ENCODE data around the gene MAML3. TPM values are rescaled to one million over a fixed set of nuclear protein-coding genes. Genes with fewer than 3 reads are reported as not detected.
A peak's percentile ranks its signal among the peaks of the same experiment; 100 is the strongest.

MAML3 gene
- total and polyA plus RNA-seq, 2 experiments from 2014 or later, result 1.7 to 6.5 TPM

- TF ChIP-seq ZNF331 (CRISPR knock-in tag; IDR thresholded peaks at IDR 0.05; ENCODE audit: low read depth) (no peak), ETS1 (IDR thresholded peaks at IDR 0.05) (no peak), NANOG (IDR thresholded peaks at IDR 0.05; ENCODE audit: borderline replicate concordance) (no peak), POLR2AphosphoS5 (IDR thresholded peaks at IDR 0.05; ENCODE audit: low read depth) (no peak), STAT1 (IDR thresholded peaks at IDR 0.05; ENCODE audit: unreplicated experiment) (no peak), JUNB (IDR thresholded peaks at IDR 0.05; ENCODE audit: unreplicated experiment) (no peak)
These were observed 471.2 kb downstream of the MAML3 start (continued) for GRCh38 chr4:139682741-139683151.

GRCh38 chr4:139682309-139682708 lies 471.7 kb downstream of the MAML3 start:
- H3K4me1 Mint-ChIP-seq, result peaks cover 2% of the 10 kb centered on the region; the same call in 2 of the 3 replicates
- no peaks in the 10 kb centered on the region for H3K36me3 ChIP-seq (ENCODE audit: insufficient read depth)
- ATAC-seq (no peak), DNase-seq (ENCODE audit: low spot score) (no peak)
- no peak overlapping the region for H3K4me3 Mint-ChIP-seq
- H3K4me1 ChIP-seq (ENCODE audit: insufficient read depth), result no peaks in the 10 kb centered on the region
- H4K20me1 ChIP-seq (replicated peaks; ENCODE audit: insufficient read depth), result no peaks in the 10 kb centered on the region
- no peaks in the 10 kb centered on the region for H3K79me2 ChIP-seq (replicated peaks; ENCODE audit: insufficient read depth)
- peaks cover 5% of the 10 kb centered on the region for H3K9me3 Mint-ChIP-seq
- H3K27ac ChIP-seq (ENCODE audit: low read depth), result no peak overlapping the region
- H3K4me3 ChIP-seq, result no peak overlapping the region
- no peak overlapping the region for H3K4me2 ChIP-seq
- 0 out of 2 replicates have a peak, but pooled peaks cover under 1% of the 10 kb centered on the region for H3K9me2 ChIP-seq (ENCODE audit: insufficient read depth)
- H3K36me3 Mint-ChIP-seq (ENCODE audit: low read depth), result peaks cover 31% of the 10 kb centered on the region
- no peak overlapping the region for H3K27ac Mint-ChIP-seq
- TF ChIP-seq ZNF331 (CRISPR knock-in tag; IDR thresholded peaks at IDR 0.05; ENCODE audit: low read depth), result no peak
- no peak for TF ChIP-seq EZH2phosphoT487 (IDR thresholded peaks at IDR 0.05; ENCODE audit: unreplicated experiment)
- no peak overlapping the region for H2AFZ ChIP-seq
- no peaks in the 10 kb centered on the region for H3K27me3 ChIP-seq (ENCODE audit: insufficient read depth)
- H3F3A ChIP-seq (replicated peaks; ENCODE audit: low read depth), result no peaks in the 10 kb centered on the region
- H3K27me3 Mint-ChIP-seq (ENCODE audit: insufficient read depth, low read depth, poor library complexity), result no peaks in the 10 kb centered on the region

GRCh38 chr4:139676913-139677585 lies 476.9 kb downstream of the MAML3 start:
- Histone ChIP-seq H3K79me2 (replicated peaks; ENCODE audit: insufficient read depth) (no peaks in the 10 kb centered on the region), H4K20me1 (replicated peaks; ENCODE audit: insufficient read depth) (no peaks in the 10 kb centered on the region), H3K27me3 (ENCODE audit: insufficient read depth) (no peaks in the 10 kb centered on the region), H2AFZ (peak overlapping the region; percentile 38; the same call in 1 of the 2 replicates), H3K4me2 (no peak overlapping the region), H3F3A (replicated peaks; ENCODE audit: low read depth) (no peaks in the 10 kb centered on the region), H3K4me3 (no peak overlapping the region), H3K36me3 (ENCODE audit: insufficient read depth) (no peaks in the 10 kb centered on the region), H3K27ac (ENCODE audit: low read depth) (no peak overlapping the region), H3K9me2 (ENCODE audit: insufficient read depth) (peaks cover 9% of the 10 kb centered on the region), H3K4me1 (ENCODE audit: insufficient read depth) (no peaks in the 10 kb centered on the region)
- Mint-ChIP-seq H3K27me3 (ENCODE audit: insufficient read depth, low read depth, poor library complexity) (no peaks in the 10 kb centered on the region), H3K4me3 (no peak overlapping the region), H3K27ac (no peak overlapping the region), H3K36me3 (ENCODE audit: low read depth) (peaks cover 8% of the 10 kb centered on the region), H3K9me3 (no peaks in the 10 kb centered on the region; the same call in 2 of the 3 replicates), H3K4me1 (no peaks in the 10 kb centered on the region)
- DNase-seq (ENCODE audit: low spot score), result no peak
- TF ChIP-seq REST (IDR thresholded peaks at IDR 0.05; ENCODE audit: unreplicated experiment), result no peak
- ATAC-seq, result no peak
